Activated naive CD4-positive, alpha-beta T cell treated with anti-CD3 and anti-CD28 coated beads for 36 hours (primary cell): ENCODE results near the gene DSCAM. TPM values are rescaled to one million over a fixed set of nuclear protein-coding genes. Genes with fewer than 3 reads are reported as not detected.
"Not testable (repeated sequence)": the region's sequence is repeated elsewhere in the genome, so short reads cannot be mapped to it uniquely, and the experiment has no call there.

Source experiments
- CTCF ChIA-PET: fragments of 350-600 bp; sonication (Branson Sonifier 250); formaldehyde crosslinking; loops from one replicate; lab custom pipeline; 2021; ENCODE audit warnings: antibody characterized with exemption; lab: Charles Lee
- DNase-seq: peaks from one replicate; pipeline ENCODE4 v3.0.0-alpha.2; 2020
- H3K27ac Mint-ChIP-seq: one replicate; pipeline ENCODE4 v1.8.0; 2021; ENCODE audit warnings: mild to moderate bottlenecking, mixed read lengths
- H3K27me3 Mint-ChIP-seq: one replicate; pipeline ENCODE4 v1.8.0; 2021; ENCODE audit warnings: low read depth, mixed read lengths
- H3K36me3 Mint-ChIP-seq: one replicate; pipeline ENCODE4 v1.8.0; 2021; ENCODE audit warnings: low read depth, mixed read lengths
- H3K4me1 Mint-ChIP-seq: one replicate; pipeline ENCODE4 v1.8.0; 2021; ENCODE audit warnings: low read depth, mixed read lengths
- H3K4me3 Mint-ChIP-seq: one replicate; pipeline ENCODE4 v1.8.0; 2021; ENCODE audit warnings: mild to moderate bottlenecking, moderate library complexity, mixed read lengths
- H3K9me3 Mint-ChIP-seq: one replicate; pipeline ENCODE4 v1.8.0; 2021; ENCODE audit warnings: mixed read lengths
- intact Hi-C: fragments of 100-400 bp; cut with micrococcal nuclease; formaldehyde crosslinking; loops from one replicate; pipeline ENCODE4 v1.15.1; 2023
- total RNA-seq, 2 experiments: library from RNA; stranded (reverse); gene quantifications; one replicate each; pipeline ENCODE4 v1.2.3, GENCODE V29; 2021

Gene DSCAM
- total RNA-seq, 2 experiments from 2014 or later = not detected

GRCh38 chr21:40465382-40465781 is 381.6 kb downstream of the DSCAM start:
- no peak for DNase-seq
- Mint-ChIP-seq H3K36me3 (no peaks in the 10 kb centered on the region), H3K9me3 (no peaks in the 10 kb centered on the region), H3K4me3 (no peak overlapping the region), H3K27ac (no peak overlapping the region), H3K4me1 (no peaks in the 10 kb centered on the region), H3K27me3 (peaks cover 15% of the 10 kb centered on the region)
- CTCF ChIA-PET = interaction anchor here (1.2 kb wide), 1 partner anchor 49 kb away, joined by 4 read pairs; no protein-coding TSS in a partner anchor
- intact Hi-C loops = loop anchor here (5.0 kb wide), 1 partner anchor 602 kb away; no protein-coding TSS in a partner anchor

- CTCF ChIA-PET = no interaction called here
- H3K9me3 Mint-ChIP-seq = no peaks in the 10 kb centered on the region
- H3K27me3 Mint-ChIP-seq = peaks cover 14% of the 10 kb centered on the region
- no peaks in the 10 kb centered on the region for H3K4me1 Mint-ChIP-seq
- DNase-seq = no peak
- no peak overlapping the region for H3K4me3 Mint-ChIP-seq
- no peak overlapping the region for H3K27ac Mint-ChIP-seq
- no peaks in the 10 kb centered on the region for H3K36me3 Mint-ChIP-seq
- intact Hi-C loops = no loop called here
Measured at GRCh38 chr21:40463176-40463575, 383.8 kb downstream of the DSCAM start.

GRCh38 chr21:40461008-40461407 is 385.9 kb downstream of the DSCAM start:
- no peaks in the 10 kb centered on the region for H3K4me1 Mint-ChIP-seq
- no peaks in the 10 kb centered on the region for H3K9me3 Mint-ChIP-seq
- no peaks in the 10 kb centered on the region for H3K36me3 Mint-ChIP-seq
- no peak overlapping the region for H3K4me3 Mint-ChIP-seq
- no peak overlapping the region for H3K27ac Mint-ChIP-seq
- intact Hi-C loops = no loop called here
- CTCF ChIA-PET = no interaction called here
- H3K27me3 Mint-ChIP-seq = peaks cover 12% of the 10 kb centered on the region
- no peak for DNase-seq

GRCh38 chr21:40457741-40458140 is 389.2 kb downstream of the DSCAM start:
- Mint-ChIP-seq H3K36me3 (no peaks in the 10 kb centered on the region), H3K4me3 (no peak overlapping the region), H3K4me1 (no peaks in the 10 kb centered on the region), H3K27me3 (peaks cover 3% of the 10 kb centered on the region), H3K27ac (no peak overlapping the region), H3K9me3 (peaks cover 2% of the 10 kb centered on the region)
- CTCF ChIA-PET = no interaction called here
- no peak for DNase-seq
- intact Hi-C loops = no loop called here

GRCh38 chr21:40454057-40454456 is 392.9 kb downstream of the DSCAM start:
- H3K4me1 Mint-ChIP-seq = no peaks in the 10 kb centered on the region
- H3K4me3 Mint-ChIP-seq = no peak overlapping the region
- H3K9me3 Mint-ChIP-seq = peaks cover 2% of the 10 kb centered on the region
- no peak for DNase-seq
- H3K27ac Mint-ChIP-seq = no peak overlapping the region
- CTCF ChIA-PET = no interaction called here
- intact Hi-C loops = no loop called here
- no peaks in the 10 kb centered on the region for H3K36me3 Mint-ChIP-seq
- H3K27me3 Mint-ChIP-seq = peaks cover 3% of the 10 kb centered on the region

- Mint-ChIP-seq H3K27me3 (peaks cover 3% of the 10 kb centered on the region), H3K4me3 (no peak overlapping the region), H3K9me3 (peaks cover 2% of the 10 kb centered on the region), H3K4me1 (no peaks in the 10 kb centered on the region), H3K27ac (no peak overlapping the region), H3K36me3 (no peaks in the 10 kb centered on the region)
- DNase-seq = no peak
- intact Hi-C loops = no loop called here
- CTCF ChIA-PET = no interaction called here
Measured at GRCh38 chr21:40453183-40453582, 393.8 kb downstream of the DSCAM start.

- no peaks in the 10 kb centered on the region for H3K36me3 Mint-ChIP-seq
- peaks cover 2% of the 10 kb centered on the region for H3K9me3 Mint-ChIP-seq
- H3K4me1 Mint-ChIP-seq = no peaks in the 10 kb centered on the region
- H3K27me3 Mint-ChIP-seq = peaks cover 3% of the 10 kb centered on the region
- H3K27ac Mint-ChIP-seq = no peak overlapping the region
- CTCF ChIA-PET = no interaction called here
- intact Hi-C loops = no loop called here
- H3K4me3 Mint-ChIP-seq = no peak overlapping the region
- DNase-seq = no peak
Measured at GRCh38 chr21:40452548-40452947, 394.4 kb downstream of the DSCAM start.

- no peaks in the 10 kb centered on the region for H3K36me3 Mint-ChIP-seq
- intact Hi-C loops = no loop called here
- H3K4me3 Mint-ChIP-seq = no peak overlapping the region
- CTCF ChIA-PET = no interaction called here
- H3K27me3 Mint-ChIP-seq = no peaks in the 10 kb centered on the region
- no peaks in the 10 kb centered on the region for H3K4me1 Mint-ChIP-seq
- H3K9me3 Mint-ChIP-seq = peaks cover 3% of the 10 kb centered on the region
- H3K27ac Mint-ChIP-seq = no peak overlapping the region
- no peak for DNase-seq
Measured at GRCh38 chr21:40447016-40447415, 399.9 kb downstream of the DSCAM start.

GRCh38 chr21:40445349-40445921 is 401.5 kb downstream of the DSCAM start:
- H3K4me3 Mint-ChIP-seq = no peak overlapping the region
- H3K27me3 Mint-ChIP-seq = no peaks in the 10 kb centered on the region
- intact Hi-C loops = no loop called here
- DNase-seq = no peak
- no peaks in the 10 kb centered on the region for H3K36me3 Mint-ChIP-seq
- H3K9me3 Mint-ChIP-seq = peaks cover 3% of the 10 kb centered on the region
- no peak overlapping the region for H3K27ac Mint-ChIP-seq
- CTCF ChIA-PET = no interaction called here
- H3K4me1 Mint-ChIP-seq = no peaks in the 10 kb centered on the region

- H3K4me3 Mint-ChIP-seq, DNase-seq, H3K9me3 Mint-ChIP-seq, H3K4me1 Mint-ChIP-seq, CTCF ChIA-PET, intact Hi-C loops, H3K36me3 Mint-ChIP-seq, H3K27ac Mint-ChIP-seq, H3K27me3 Mint-ChIP-seq: not testable (repeated sequence)
Measured at GRCh38 chr21:40439581-40439980, 407.4 kb downstream of the DSCAM start.

- intact Hi-C loops = no loop called here
- Mint-ChIP-seq H3K36me3 (no peaks in the 10 kb centered on the region), H3K27me3 (no peaks in the 10 kb centered on the region), H3K4me3 (no peak overlapping the region), H3K27ac (no peak overlapping the region), H3K9me3 (no peaks in the 10 kb centered on the region), H3K4me1 (no peaks in the 10 kb centered on the region)
- DNase-seq = no peak
- CTCF ChIA-PET = no interaction called here
Measured at GRCh38 chr21:40438616-40439015, 408.3 kb downstream of the DSCAM start.

GRCh38 chr21:40436261-40436660 is 410.7 kb downstream of the DSCAM start:
- CTCF ChIA-PET = no interaction called here
- Mint-ChIP-seq H3K36me3 (no peaks in the 10 kb centered on the region), H3K4me1 (no peaks in the 10 kb centered on the region), H3K27me3 (no peaks in the 10 kb centered on the region), H3K27ac (no peak overlapping the region), H3K9me3 (peaks cover 1% of the 10 kb centered on the region), H3K4me3 (no peak overlapping the region)
- DNase-seq = no peak
- intact Hi-C loops = no loop called here

GRCh38 chr21:40433538-40433937 is 413.4 kb downstream of the DSCAM start:
- CTCF ChIA-PET = no interaction called here
- no peak overlapping the region for H3K4me3 Mint-ChIP-seq
- DNase-seq = no peak
- no peaks in the 10 kb centered on the region for H3K36me3 Mint-ChIP-seq
- H3K9me3 Mint-ChIP-seq = peaks cover 1% of the 10 kb centered on the region
- intact Hi-C loops = no loop called here
- no peaks in the 10 kb centered on the region for H3K4me1 Mint-ChIP-seq
- H3K27me3 Mint-ChIP-seq = no peaks in the 10 kb centered on the region
- H3K27ac Mint-ChIP-seq = no peak overlapping the region
